ENCODE measurements around the gene FAM20C.

DNA sequence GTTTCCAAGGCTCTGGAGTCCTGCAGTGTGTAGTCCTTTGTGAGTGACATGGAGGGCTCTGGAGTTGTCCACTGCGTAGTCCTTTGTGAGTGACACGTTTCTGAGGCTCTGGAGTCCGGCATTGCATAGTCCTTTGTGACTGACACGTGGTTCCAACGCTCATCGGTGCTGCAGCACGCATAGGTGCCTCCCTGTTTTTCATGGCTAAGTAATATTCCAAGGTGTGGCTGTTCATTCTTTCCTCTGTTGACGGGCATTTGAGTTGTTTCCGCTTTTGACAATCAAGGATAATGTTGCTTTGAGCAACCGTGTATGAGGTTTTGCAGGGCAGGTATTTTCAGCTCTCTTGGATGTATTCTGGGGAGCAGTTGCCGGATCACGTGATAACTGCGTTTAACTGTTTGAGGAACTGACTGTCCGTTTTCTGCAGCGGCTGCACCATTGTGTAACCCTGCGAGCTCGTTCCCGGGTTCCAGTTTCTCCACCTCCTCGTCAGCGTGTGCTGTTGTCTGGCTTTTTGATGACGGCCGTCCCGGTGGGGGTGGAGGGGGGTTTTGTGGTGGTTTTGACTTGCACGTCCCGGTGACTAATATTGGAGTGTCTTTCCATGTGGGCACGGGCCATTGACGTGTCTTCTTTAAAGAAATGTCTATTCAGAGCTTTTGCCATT is 21.1 kb downstream of the FAM20C start:
- TF ChIP-seq CTCF (conservative IDR thresholded peaks at IDR 0.05; ENCODE audit: low read depth, low read length) (no peak), EZH2phosphoT487 (IDR thresholded peaks at IDR 0.05; ENCODE audit: borderline replicate concordance, low read length) (no peak)

Measured in PC-3 (cell line).